ENCODE measurements around the gene SCTR.

The SCTR gene

GRCh38 chr2:119472749-119473148 is 51.5 kb downstream of the SCTR start:
- no peak for DNase-seq

DNA sequence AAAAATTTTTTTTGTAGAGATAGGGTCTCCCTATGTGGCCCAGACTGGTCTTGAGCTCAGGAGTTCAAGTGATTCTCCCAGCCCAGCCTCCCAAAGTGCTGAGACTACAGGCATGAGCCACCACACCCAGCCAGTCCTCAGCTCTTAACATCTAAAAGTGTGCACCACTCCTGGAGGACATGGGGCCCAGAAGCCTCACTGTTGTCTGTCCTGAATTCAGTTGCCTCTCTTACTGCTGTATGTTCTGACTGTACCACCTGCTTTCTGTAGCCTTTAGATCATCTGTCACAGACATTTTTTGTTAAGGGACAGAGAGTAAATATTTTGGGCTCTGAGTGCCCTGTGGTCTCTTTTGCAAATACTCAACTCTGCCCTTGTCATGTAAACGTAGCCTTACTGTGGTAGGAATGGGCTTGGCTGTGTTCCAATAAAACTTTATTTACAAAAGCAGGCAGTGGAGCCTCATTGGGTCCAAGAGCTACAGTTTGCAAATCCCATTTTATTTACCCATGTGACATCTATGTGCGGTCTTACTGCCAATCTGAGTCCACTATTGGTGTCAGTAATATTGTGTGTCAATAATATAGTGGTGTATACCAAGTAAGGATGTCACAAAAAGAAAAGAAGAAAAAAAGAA is 54.5 kb downstream of the SCTR start:
- no peak for DNase-seq

- DNase-seq = no peak
Observed at GRCh38 chr2:119469131-119469530, 55.2 kb downstream of the SCTR start.

GRCh38 chr2:119468154-119468955 is 55.9 kb downstream of the SCTR start:
- no peak for DNase-seq

DNA sequence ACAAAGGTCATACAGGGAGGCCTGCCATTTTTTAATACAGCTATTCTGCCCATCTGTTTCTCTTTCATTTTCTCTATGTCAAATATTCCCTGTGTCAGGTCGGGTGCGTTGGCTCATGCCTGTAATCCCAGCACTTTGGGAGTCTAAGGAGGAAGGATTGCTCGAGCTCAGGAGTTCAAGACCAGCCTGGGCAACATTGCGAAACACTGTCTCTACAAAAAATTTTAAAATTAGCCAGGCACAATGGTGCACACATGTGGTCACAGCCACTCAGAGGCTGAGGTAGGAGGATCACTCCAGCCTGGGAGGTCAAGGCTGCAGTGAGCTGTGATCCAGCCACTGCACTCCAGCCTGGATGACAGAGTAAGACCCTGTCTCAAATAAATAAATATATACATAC is 57.9 kb downstream of the SCTR start:
- no peak for DNase-seq

DNA sequence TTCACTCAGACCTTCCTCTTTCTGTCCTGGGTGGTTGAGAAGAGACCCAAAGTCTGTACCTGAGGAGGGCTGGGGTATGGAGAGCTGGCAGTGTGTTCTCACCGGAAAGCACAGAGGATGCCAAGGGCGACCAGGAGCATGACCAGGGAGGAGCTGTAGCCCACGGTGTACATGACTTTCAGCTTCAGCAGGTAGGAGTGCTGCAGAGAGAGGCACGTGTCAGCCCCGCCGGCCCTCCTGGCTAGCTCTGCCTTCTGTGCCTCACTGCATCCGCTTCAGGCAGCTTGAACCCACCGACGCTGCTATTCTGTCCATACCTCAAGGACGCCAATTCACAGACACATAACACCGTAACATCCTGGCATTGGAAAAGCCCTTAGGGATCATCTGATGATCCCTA is 58.6 kb downstream of the SCTR start:
- no peak for DNase-seq

DNA sequence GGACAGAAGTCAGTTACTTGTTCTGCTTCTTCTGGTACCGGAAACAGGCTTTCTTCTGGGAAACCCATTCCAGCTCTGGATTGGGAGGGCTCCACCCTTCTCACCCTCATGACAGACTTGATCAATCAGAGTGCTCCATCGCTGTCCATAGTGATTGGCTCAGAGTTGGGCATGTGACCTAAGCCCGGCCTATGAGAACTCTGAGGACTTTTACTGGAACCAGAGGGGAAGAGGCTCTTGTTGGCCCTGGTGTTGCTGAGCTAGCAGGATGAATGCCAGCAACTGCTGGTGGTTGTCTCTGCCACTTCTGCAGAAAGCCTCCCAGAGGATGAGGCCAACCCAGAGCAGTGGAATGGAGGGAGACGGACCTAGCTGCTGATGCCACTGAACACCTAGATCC is 59.3 kb downstream of the SCTR start:
- no peak for DNase-seq

DNA sequence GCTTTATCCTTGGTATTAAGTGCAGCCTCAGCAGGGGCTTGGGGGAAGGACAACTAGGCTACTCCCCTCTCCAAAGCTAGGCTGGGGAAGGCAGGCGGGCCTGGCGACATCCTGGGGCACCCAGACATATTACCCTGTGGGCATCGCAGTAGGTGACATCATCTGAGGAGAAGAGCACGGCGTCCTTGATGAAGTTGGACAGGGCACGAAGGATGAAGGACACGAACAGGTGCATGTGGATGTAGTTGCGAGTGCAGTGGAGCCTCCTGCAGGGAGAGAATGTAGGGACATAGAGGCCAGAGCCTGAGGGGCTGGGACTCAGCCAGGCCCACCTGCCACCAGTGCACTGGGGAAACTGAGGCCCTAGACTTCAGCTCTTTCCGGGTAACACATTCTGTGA is 60.3 kb downstream of the SCTR start:
- no peak for DNase-seq

- DNase-seq = no peak
Observed at GRCh38 chr2:119463136-119463535, 61.1 kb downstream of the SCTR start.

GRCh38 chr2:119462574-119462973 is 61.7 kb downstream of the SCTR start:
- no peak for DNase-seq

GRCh38 chr2:119461811-119462210 is 62.5 kb downstream of the SCTR start:
- no peak for DNase-seq

DNA sequence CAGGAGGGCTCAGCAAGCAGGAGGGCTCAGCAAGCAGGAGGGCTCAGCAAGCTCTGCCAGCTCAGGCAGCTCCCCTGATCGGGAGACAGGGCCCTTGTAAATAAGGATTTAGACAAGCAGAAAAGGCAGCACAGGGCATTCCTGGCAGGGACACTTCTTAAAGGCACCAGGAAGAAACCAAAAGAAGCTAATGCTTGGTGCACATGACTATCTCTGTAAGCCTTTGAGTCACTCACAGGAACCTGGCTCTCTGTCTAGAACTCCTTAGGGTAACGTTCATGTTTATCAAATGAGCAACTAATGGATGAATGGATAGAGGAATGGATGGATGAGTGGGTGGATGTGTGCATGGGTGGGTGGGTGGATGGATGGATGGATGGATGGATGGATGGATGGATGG is 64.2 kb downstream of the SCTR start:
- DNase-seq = no peak

- no peak for DNase-seq
Observed at GRCh38 chr2:119455066-119455718, 69.1 kb downstream of the SCTR start.

DNA sequence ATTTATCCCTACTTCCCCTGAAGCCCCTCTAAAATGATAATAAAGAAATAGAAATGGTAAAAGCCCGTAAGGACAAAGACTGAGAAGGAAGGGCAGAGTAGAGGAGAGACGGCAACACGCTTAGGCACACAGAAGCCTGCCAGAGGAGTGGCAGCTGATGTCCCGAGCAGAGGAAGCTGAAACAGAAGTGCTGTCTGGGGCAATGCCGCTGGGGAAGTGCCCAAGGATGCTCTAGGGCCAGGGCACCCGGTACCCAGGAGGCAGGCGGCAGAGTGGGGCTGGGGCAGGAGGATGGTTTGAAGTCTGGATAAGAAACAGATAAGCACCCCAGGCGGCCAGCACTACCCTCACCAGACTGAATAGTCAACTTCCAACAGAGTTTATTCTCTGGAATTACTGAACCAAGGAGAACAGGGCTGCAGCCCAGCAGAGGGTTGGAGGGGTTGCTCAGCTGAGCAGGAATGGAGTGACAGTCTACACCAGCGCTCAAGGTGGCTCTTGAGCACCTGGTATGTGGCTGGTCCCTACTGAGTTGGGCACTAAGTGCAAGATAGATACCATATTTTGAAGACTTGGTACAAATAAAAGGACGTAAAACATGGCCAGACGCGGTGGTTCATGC is 70.2 kb downstream of the SCTR start:
- no peak for DNase-seq

- no peak for DNase-seq
Observed at GRCh38 chr2:119451336-119452050, 72.8 kb downstream of the SCTR start.

DNA sequence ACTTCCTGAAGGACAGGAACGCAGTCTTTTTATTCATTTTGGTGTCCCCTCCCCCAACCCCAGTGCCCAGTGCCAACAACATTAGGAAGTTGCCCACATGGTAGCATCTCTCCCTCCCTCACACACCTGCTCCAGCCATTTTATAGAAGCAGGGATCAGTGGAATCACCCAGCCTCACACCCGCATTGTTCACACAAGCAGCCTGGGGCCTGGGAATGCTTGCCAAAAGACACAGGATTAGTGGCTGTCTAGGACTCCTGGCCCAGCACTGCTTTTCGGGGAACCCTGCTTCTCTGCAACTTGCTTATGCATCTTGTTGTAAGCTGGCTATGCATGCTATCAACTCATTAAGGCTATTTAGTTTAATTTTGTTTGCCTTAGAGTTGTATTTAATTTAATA is 74.8 kb downstream of the SCTR start:
- no peak for DNase-seq

- DNase-seq = no peak
Observed at GRCh38 chr2:119448427-119449141, 75.7 kb downstream of the SCTR start.

DNA sequence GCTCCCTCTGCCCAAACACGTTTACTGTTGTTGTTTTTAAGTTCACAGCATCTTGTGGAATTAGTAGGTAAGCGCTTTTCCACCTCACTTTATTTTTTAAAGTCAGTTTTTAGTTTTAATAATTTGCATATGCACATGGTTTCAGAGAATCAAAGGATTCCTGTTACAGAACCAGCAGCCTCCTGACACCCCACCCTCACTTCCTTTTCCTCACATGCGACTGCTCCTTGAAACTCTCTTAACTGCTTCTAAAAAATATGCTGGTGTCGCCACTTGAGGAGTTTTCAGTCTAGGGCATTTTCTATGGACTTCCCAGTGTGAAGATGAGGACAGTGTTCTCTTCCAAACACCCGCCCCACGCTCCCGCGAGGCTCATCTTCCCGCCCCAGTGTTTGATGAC is 78.2 kb downstream of the SCTR start:
- DNase-seq = no peak

- DNase-seq = no peak
Observed at GRCh38 chr2:119442850-119443249, 81.4 kb downstream of the SCTR start.

- no peak for DNase-seq
Observed at GRCh38 chr2:119442226-119442619, 82.1 kb downstream of the SCTR start.

DNA sequence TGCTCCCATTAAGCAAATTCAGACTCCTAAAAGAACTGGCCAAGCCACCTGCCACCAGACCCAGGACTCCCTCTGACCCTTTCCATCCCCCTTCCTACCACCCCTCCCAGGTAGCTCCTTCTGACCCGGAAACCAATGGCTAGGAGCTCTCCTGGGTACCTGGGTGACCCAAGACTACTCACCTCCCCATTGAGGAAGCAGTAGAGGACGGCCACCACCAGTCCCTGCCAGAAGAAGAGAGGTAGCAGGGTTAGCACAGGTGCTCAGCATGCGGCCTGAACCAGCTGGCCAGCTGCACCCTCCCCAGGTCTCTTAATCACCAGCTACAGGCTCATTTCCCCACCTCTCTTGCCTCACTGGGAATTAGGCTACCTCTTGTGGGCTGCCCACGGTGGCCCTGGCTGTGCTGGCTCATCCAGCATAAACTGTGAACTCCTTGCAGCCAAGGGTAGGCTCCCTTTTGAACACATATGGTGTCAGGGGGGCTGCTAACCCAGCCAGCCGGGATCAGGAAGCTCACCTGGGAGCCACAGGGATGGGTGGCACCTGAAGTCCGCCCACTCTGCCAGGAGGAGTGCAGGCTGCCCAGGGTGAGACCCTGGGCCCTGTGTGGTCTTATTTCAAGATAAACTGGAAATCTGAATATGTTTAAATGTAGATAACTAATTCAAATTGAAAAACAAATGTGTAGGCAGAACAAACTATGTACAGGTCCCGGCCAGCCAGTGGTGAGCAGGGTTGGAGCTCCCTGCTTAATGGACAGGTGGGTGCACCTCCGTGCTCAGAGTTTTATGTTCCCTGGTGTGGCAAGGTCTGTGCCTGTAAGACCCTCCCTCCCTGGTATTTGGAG is 82.7 kb downstream of the SCTR start:
- DNase-seq = no peak
